Activated CD8-positive, alpha-beta T cell treated with anti-CD3 and anti-CD28 coated beads, Interleukin-2, amount 10 ng/mL, durations not matched to agents 7 days and 5 days (primary cell): ENCODE measurements around the gene PLLP. TPM values are rescaled to one million over a fixed set of nuclear protein-coding genes. Genes with fewer than 3 reads are reported as not detected.
A peak's percentile ranks its signal among the peaks of the same experiment; 100 is the strongest.
"Not testable (repeated sequence)": the region's sequence is repeated elsewhere in the genome, so short reads cannot be mapped to it uniquely, and the experiment has no call there.

Experiments
- ATAC-seq: fragments of 150-1000 bp; cut with Tn5 transposase; one replicate; pipeline ENCODE4 v1.10.0; 2021; ENCODE audit warnings: moderate library complexity
- CTCF ChIA-PET: fragments of 350-600 bp; sonication (Branson Sonifier 250); formaldehyde crosslinking; loops from one replicate; lab custom pipeline; 2021; ENCODE audit warnings: antibody characterized with exemption; lab: Charles Lee
- POLR2A ChIA-PET: fragments of 350-600 bp; sonication (Branson Sonifier 250); formaldehyde crosslinking; loops from one replicate; lab custom pipeline; 2021; ENCODE audit warnings: antibody characterized with exemption; lab: Charles Lee
- DNase-seq: peaks from one replicate; pipeline ENCODE4 v3.0.0-alpha.2; 2020
- H3K27ac Mint-ChIP-seq: one replicate; pipeline ENCODE4 v1.8.0; 2021; ENCODE audit warnings: mild to moderate bottlenecking, mixed read lengths
- H3K27me3 Mint-ChIP-seq: one replicate; pipeline ENCODE4 v1.8.0; 2021; ENCODE audit warnings: low read depth, mixed read lengths
- H3K36me3 Mint-ChIP-seq: one replicate; pipeline ENCODE4 v1.8.0; 2021; ENCODE audit warnings: low read depth, mixed read lengths
- H3K4me1 Mint-ChIP-seq: one replicate; pipeline ENCODE4 v1.8.0; 2021; ENCODE audit warnings: low read depth, mixed read lengths
- H3K4me3 Mint-ChIP-seq: one replicate; pipeline ENCODE4 v1.8.0; 2021; ENCODE audit warnings: mild to moderate bottlenecking, mixed read lengths
- H3K9me3 Mint-ChIP-seq: one replicate; pipeline ENCODE4 v1.8.0; 2022; ENCODE audit warnings: mixed read lengths; ENCODE audit not compliant: insufficient read depth
- total RNA-seq, 2 experiments: library from RNA; stranded (reverse); gene quantifications; one replicate each; pipeline ENCODE4 v1.2.3, GENCODE V29; 2021

The PLLP gene
- total RNA-seq, 2 experiments from 2014 or later = 0.18 to 0.37 TPM

GRCh38 chr16:57268804-57269800, 15.4 kb downstream of the PLLP start:
- ATAC-seq = no peak
- ChIA-PET CTCF (interaction anchor here (1.1 kb wide), 1 partner anchor 9 kb away, joined by 6 read pairs; no protein-coding TSS in a partner anchor), POLR2A (no interaction called here)
- Mint-ChIP-seq H3K27ac (no peak overlapping the region), H3K36me3 (no peaks in the 10 kb centered on the region), H3K27me3 (no peaks in the 10 kb centered on the region), H3K9me3 (no peaks in the 10 kb centered on the region), H3K4me1 (peaks cover 34% of the 10 kb centered on the region), H3K4me3 (no peak overlapping the region)
- DNase-seq = no peak

- POLR2A ChIA-PET = interaction anchor here (0.9 kb wide), 1 partner anchor 81 kb away, joined by 3 read pairs; the partner anchor contains the start of genes PSME3IP1 and RSPRY1
- H3K27me3 Mint-ChIP-seq = not testable (repeated sequence)
- peak overlapping the region; percentile 8 for H3K4me3 Mint-ChIP-seq
Observed at GRCh38 chr16:57267343-57267742, 17.1 kb downstream of the PLLP start.

GRCh38 chr16:57266531-57267260, 17.8 kb downstream of the PLLP start:
- CTCF ChIA-PET = interaction anchor here (0.8 to 1.3 kb wide), 4 partner anchors 14 to 150 kb away, joined by 3 to 4 read pairs (median 4); no protein-coding TSS in a partner anchor
- Mint-ChIP-seq H3K27ac (peak overlapping the region; percentile 81), H3K4me3 (peak overlapping the region; percentile 10)

More at GRCh38 chr16:57267343-57267742, 17.1 kb downstream of the PLLP start:
- H3K9me3 Mint-ChIP-seq, DNase-seq, H3K36me3 Mint-ChIP-seq, ATAC-seq: not testable (repeated sequence)
- Mint-ChIP-seq H3K27ac (peak overlapping the region; percentile 55), H3K4me1 (peaks cover 34% of the 10 kb centered on the region)
- CTCF ChIA-PET = interaction anchor here (0.8 to 1.3 kb wide), 4 partner anchors 14 to 150 kb away, joined by 3 to 4 read pairs (median 4); no protein-coding TSS in a partner anchor

GRCh38 chr16:57265850-57266530, 18.5 kb downstream of the PLLP start:
- H3K9me3 Mint-ChIP-seq = no peaks in the 10 kb centered on the region
- peaks cover 37% of the 10 kb centered on the region for H3K4me1 Mint-ChIP-seq
- ATAC-seq (no peak), DNase-seq (no peak)
- H3K4me3 Mint-ChIP-seq = peak overlapping the region; percentile 10
- POLR2A ChIA-PET = interaction anchor here (0.5 kb wide), 1 partner anchor 320 kb away, joined by 3 read pairs; no protein-coding TSS in a partner anchor
- H3K36me3 Mint-ChIP-seq = no peaks in the 10 kb centered on the region
- H3K27ac Mint-ChIP-seq = peak overlapping the region; percentile 81
- H3K27me3 Mint-ChIP-seq = no peaks in the 10 kb centered on the region
- CTCF ChIA-PET = interaction anchor here (0.8 to 1.2 kb wide), 2 partner anchors 15 to 173 kb away, joined by 3 read pairs; no protein-coding TSS in a partner anchor

More at GRCh38 chr16:57266531-57267260, 17.8 kb downstream of the PLLP start:
- Mint-ChIP-seq H3K36me3 (no peaks in the 10 kb centered on the region), H3K27me3 (no peaks in the 10 kb centered on the region), H3K9me3 (no peaks in the 10 kb centered on the region), H3K4me1 (peaks cover 35% of the 10 kb centered on the region)
- ATAC-seq (peak; percentile 80), DNase-seq (peak; percentile 63)
- POLR2A ChIA-PET = interaction anchor here (0.9 kb wide), 1 partner anchor 80 kb away, joined by 3 read pairs; the partner anchor contains the start of genes PSME3IP1 and RSPRY1

- Mint-ChIP-seq H3K4me3 (no peak overlapping the region), H3K4me1 (peaks cover 45% of the 10 kb centered on the region), H3K9me3 (no peaks in the 10 kb centered on the region), H3K27me3 (no peaks in the 10 kb centered on the region), H3K27ac (no peak overlapping the region), H3K36me3 (no peaks in the 10 kb centered on the region)
- CTCF ChIA-PET = no interaction called here
- DNase-seq = no peak
- ATAC-seq = no peak
- POLR2A ChIA-PET = no interaction called here
Observed at GRCh38 chr16:57264950-57265371, 19.5 kb downstream of the PLLP start.

GRCh38 chr16:57264381-57264780, 20.1 kb downstream of the PLLP start:
- no peaks in the 10 kb centered on the region for H3K27me3 Mint-ChIP-seq
- ChIA-PET POLR2A (no interaction called here), CTCF (interaction anchor here (1.4 kb wide), 1 partner anchor 155 kb away, joined by 3 read pairs; no protein-coding TSS in a partner anchor)
- peaks cover 49% of the 10 kb centered on the region for H3K4me1 Mint-ChIP-seq
- H3K36me3 Mint-ChIP-seq = no peaks in the 10 kb centered on the region
- no peak for DNase-seq
- H3K4me3 Mint-ChIP-seq = no peak overlapping the region
- no peak for ATAC-seq
- no peak overlapping the region for H3K27ac Mint-ChIP-seq
- no peaks in the 10 kb centered on the region for H3K9me3 Mint-ChIP-seq

GRCh38 chr16:57263541-57264351, 20.7 kb downstream of the PLLP start:
- POLR2A ChIA-PET = no interaction called here

GRCh38 chr16:57262841-57263540, 21.5 kb downstream of the PLLP start:
- no peaks in the 10 kb centered on the region for H3K36me3 Mint-ChIP-seq
- H3K27ac Mint-ChIP-seq = no peak overlapping the region
- no peaks in the 10 kb centered on the region for H3K9me3 Mint-ChIP-seq
- DNase-seq = no peak
- H3K4me1 Mint-ChIP-seq = peaks cover 50% of the 10 kb centered on the region
- no peak for ATAC-seq
- ChIA-PET CTCF (interaction anchor here (1.4 to 1.5 kb wide), 2 partner anchors 156 to 257 kb away, joined by 3 read pairs; no protein-coding TSS in a partner anchor), POLR2A (no interaction called here)
- no peak overlapping the region for H3K4me3 Mint-ChIP-seq
- no peaks in the 10 kb centered on the region for H3K27me3 Mint-ChIP-seq

More at GRCh38 chr16:57263541-57264351, 20.7 kb downstream of the PLLP start:
- H3K36me3 Mint-ChIP-seq = no peaks in the 10 kb centered on the region
- no peak overlapping the region for H3K4me3 Mint-ChIP-seq
- ATAC-seq (no peak), DNase-seq (no peak)
- H3K9me3 Mint-ChIP-seq = no peaks in the 10 kb centered on the region
- H3K27ac Mint-ChIP-seq = no peak overlapping the region
- peaks cover 53% of the 10 kb centered on the region for H3K4me1 Mint-ChIP-seq
- CTCF ChIA-PET = interaction anchor here (1.4 kb wide), 1 partner anchor 155 kb away, joined by 3 read pairs; no protein-coding TSS in a partner anchor
- no peaks in the 10 kb centered on the region for H3K27me3 Mint-ChIP-seq

GRCh38 chr16:57261806-57262205, 22.7 kb downstream of the PLLP start:
- ChIA-PET POLR2A (no interaction called here), CTCF (interaction anchor here (1.5 kb wide), 1 partner anchor 258 kb away, joined by 3 read pairs; no protein-coding TSS in a partner anchor)
- Mint-ChIP-seq H3K36me3 (no peaks in the 10 kb centered on the region), H3K27ac (peak overlapping the region; percentile 52), H3K9me3 (no peaks in the 10 kb centered on the region), H3K4me1 (peaks cover 40% of the 10 kb centered on the region), H3K4me3 (no peak overlapping the region), H3K27me3 (no peaks in the 10 kb centered on the region)
- no peak for ATAC-seq
- DNase-seq = no peak
